Glomerular endothelial cell (primary cell): ENCODE data around the gene SH2D4B. TPM values are rescaled to one million over a fixed set of nuclear protein-coding genes. Genes with fewer than 3 reads are reported as not detected.
"Not testable (repeated sequence)": the region's sequence is repeated elsewhere in the genome, so short reads cannot be mapped to it uniquely, and the experiment has no call there.

Source experiments
- DNase-seq: peaks from one replicate; pipeline ENCODE4 v3.0.0-alpha.2; 2011; ENCODE audit warnings: low read depth, low spot score; ENCODE audit errors: extremely low read depth
- total RNA-seq: library from RNA; depleted of rRNA; stranded (reverse); fragments of >200 nt; gene quantifications from 2 replicates; pipeline ENCODE4 v1.2.3, GENCODE V29; 2015

SH2D4B gene
- total RNA-seq, 1 donor from 2014 or later: 0.23 TPM

- DNase-seq: no peak
Measured at GRCh38 chr10:80542053-80542452, 4.4 kb downstream of the SH2D4B start.

GRCh38 chr10:80542652-80543318 lies 5.1 kb downstream of the SH2D4B start:
- DNase-seq: no peak

DNA sequence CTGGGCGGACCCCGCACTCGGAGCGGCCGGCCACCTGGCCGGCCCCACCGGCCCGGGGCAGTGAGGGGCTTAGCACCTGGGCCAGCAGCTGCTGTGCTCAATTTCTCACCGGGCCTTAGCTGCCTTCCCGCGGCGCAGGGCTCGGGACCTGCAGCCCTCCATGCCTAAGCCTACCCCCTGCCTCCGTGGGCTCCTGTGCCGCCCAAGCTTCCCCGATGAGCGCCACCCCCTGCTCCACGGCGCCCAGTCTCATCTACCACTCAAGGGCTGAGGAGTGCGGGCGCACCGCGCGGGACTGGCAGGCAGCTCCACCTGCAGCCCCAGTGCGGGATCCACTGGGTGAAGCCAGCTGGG lies 5.6 kb downstream of the SH2D4B start:
- not testable (repeated sequence) for DNase-seq

DNA sequence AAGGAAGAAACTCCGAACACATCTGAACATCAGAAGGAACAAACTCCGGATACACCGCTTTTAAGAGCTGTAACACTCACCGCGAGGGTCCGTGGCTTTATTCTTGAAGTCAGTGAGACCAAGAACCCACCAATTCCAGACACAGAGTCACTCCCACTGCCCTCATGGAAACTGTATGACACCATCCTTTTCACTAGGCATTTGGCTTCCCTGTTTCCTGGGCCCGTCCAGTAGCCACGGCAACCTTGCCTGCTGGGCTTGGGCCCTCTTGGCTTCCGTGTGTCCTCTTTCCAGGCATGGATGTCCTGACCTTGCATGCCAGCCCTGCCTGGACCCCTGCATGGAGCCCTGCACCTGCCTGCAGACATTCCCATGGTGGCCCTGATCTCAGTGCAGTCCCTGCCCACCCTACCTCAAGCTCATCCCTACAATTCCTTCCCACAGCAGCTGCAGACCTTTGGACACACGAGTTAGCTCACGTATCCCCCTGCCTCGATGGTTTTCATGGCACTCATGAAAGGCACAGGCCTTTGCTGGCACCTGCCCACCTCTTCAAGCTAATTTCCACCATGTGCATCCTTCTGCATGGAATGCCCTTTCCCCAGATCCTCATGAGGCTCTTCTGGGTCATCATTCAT lies 6.7 kb downstream of the SH2D4B start:
- no peak for DNase-seq

DNA sequence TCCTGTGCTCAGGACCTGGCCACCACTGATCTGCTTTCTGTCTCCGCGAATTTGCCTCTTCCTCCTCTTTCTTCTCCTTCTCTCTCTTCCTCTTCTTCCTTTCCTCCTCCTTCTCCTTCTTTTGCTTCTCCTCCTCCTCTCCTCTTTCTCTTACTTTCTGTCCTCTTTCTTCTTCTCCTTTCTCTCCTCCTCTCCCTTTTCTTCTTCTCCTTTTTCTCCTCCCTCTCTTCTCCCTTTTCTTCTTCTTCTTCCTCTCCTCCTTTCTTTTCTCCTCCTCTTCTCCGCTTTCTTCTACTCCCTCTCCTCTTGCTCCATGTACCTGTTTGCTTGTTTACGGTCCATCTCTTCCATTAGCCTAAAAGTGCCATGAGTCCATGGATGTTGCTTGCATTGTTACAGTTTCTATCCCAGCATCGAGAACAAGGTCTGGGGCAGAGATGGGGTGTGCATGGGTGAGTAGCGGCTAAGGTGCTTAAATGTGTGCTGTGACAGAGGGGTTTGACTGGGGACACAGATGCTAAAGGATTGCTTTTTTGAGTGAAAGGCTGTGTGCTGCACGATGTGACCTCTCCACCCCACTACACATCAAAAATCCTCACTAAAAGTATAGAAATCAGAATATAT lies 7.7 kb downstream of the SH2D4B start:
- no peak for DNase-seq

DNA sequence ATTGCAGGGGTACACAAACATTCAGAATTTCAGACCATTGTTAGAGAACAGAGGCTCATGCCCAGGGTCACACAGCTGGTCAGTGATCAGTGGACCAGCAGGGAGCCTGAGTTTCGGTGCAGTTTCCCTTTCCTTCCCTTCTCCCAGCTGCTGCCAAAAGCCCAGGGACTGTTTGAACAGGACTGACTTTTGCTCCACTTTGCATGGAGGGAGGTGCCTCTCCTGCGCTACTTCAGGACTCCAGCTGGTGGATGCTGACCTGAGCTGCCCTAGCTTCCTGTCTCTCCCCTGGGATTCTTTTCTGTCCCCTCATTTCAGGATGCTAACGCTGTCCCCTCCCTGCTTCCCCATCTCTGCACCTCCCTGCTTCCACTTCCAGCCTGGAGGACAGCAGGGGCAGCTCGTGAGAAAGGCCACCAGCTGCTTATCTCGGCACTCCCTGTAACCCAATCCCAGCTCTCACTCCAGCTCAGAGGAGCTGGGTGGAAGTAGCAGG lies 14.5 kb downstream of the SH2D4B start:
- no peak for DNase-seq

GRCh38 chr10:80553436-80553835 lies 15.7 kb downstream of the SH2D4B start:
- no peak for DNase-seq

- DNase-seq: no peak
Measured at GRCh38 chr10:80554050-80554449, 16.3 kb downstream of the SH2D4B start.

GRCh38 chr10:80555415-80555814 lies 17.7 kb downstream of the SH2D4B start:
- no peak for DNase-seq

DNA sequence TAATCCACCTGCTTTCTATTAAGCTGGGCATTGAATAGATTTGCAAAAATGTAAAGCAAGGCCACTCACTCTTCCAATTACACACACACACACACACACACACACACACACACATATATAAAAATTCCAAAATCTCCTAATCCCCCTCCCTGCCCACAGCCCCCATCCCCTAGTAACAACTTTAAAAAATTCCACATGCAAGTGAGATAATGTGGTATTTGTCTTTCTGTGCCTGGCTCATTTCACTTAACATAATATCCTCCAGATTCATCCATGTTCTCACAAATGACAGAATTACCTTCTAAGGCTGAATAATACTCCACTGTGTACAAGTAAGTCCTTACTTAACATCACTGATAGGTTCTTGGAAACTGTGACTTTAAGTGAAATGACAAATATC lies 24.2 kb downstream of the SH2D4B start:
- no peak for DNase-seq

GRCh38 chr10:80567292-80567691 lies 29.6 kb downstream of the SH2D4B start:
- DNase-seq: no peak

DNA sequence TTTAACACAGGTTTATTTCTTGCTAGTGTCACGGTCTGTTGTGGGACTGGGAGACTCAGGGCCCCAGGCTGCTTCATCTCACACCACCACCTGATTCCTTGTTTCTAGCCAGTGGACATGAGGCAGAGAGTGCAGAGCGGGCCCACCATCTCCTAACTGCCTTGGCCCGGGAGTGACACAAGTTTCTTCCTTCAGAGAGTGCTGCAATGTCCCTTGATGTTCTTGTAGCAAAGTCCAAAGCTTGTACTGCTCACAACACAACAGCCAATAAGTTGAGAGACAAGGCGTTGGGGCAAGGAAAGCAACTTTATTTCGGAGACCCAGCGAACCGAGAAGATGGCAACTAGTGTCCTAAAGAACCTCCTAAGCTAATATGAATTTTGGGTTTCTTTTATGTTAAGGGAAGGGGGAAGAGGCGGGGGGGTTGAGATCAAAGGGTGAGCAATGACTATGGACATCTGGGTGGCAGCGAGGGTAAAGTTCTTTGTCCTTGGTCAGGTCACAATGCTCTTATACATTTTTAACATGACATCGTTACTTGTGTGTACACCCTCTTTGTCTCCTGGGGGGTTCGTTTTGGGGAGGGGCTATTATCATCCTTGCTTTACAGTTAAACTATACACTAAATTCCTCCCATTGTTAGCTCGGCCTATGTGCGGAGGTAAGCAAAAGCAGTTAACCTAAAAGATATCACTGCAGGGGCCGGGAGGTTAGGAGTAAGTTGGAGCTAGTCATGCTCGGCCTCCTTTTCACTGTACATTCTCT lies 31.6 kb downstream of the SH2D4B start:
- no peak for DNase-seq

GRCh38 chr10:80571352-80571751 lies 33.6 kb downstream of the SH2D4B start:
- no peak for DNase-seq

- DNase-seq: no peak
Measured at GRCh38 chr10:80579181-80579763, 41.6 kb downstream of the SH2D4B start.

GRCh38 chr10:80579849-80580637 lies 42.3 kb downstream of the SH2D4B start:
- DNase-seq: no peak

- DNase-seq: no peak
Measured at GRCh38 chr10:80580638-80581468, 43.2 kb downstream of the SH2D4B start.

GRCh38 chr10:80581469-80581835 lies 43.8 kb downstream of the SH2D4B start:
- no peak for DNase-seq

- no peak for DNase-seq
Measured at GRCh38 chr10:80582286-80582960, 44.7 kb downstream of the SH2D4B start.

DNA sequence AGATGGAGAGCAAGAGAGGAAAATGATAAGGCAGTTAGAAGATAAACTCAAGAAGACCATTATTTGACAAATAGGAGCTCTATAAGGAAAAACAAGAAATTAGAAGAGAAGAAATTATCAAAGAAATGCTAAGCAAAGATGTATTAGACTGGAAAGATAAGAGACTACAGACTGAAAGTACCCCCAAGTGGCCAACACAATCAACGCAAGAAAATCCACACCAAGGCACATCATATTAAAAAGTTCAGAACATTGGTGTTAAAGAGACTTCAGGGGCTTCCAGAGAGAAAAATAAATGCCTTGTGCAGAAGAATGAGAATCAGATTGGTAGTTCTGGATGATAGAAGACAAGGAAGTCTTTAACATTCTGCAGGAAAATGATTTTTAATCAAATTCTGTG lies 46.0 kb downstream of the SH2D4B start:
- no peak for DNase-seq
